Anterior cingulate cortex (tissue), 58 donors: ENCODE measurements around the gene UMPS.
"Not testable (repeated sequence)": the region's sequence is repeated elsewhere in the genome, so short reads cannot be mapped to it uniquely, and the experiment has no call there.

Experiments used
- DNase-seq, 58 donors: peaks; one replicate each; lab custom pipeline; 2025; lab: John Stamatoyannopoulos, UW

UMPS gene

DNA sequence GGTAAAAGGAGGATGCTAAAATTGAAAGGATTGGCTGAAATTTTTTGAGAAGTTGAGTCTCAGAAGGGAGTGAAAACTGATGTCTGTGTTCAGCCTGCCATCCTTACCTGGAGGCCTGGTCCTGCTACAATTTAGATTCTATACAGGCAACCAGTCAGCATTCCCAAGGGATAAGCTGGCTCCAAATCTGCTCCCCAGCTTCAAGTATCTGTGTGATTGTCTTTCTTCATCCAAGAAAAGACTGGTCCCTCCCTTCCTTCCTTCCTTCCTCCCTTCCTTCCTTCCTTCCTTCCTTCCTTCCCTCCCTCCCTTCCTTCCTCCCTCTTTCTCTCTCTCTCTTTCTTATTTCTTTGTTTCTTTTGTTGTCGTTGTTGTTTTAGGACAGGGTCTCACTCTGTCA lies 24.7 kb upstream of the UMPS start:
- DNase-seq: no peak

DNA sequence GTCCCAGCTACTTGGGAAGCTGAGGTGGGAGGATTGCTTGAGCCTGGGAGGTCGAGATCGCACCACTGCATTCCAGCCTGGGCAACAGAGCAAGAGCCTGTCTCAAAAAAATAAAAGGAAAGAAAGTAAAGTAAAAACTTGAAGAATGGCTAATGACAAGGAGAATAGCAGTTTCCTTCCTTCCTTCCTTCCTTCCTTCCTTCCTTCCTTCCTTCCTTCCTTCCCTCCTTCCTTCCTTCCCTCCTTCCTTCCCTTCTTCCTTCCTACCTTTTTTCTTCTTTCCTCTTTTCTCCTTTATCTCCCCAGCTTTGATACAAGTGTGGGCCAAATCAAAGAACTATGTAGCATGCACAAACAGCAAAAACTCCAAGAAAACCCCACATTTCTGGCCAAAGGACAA lies 23.0 kb upstream of the UMPS start:
- DNase-seq: not testable (repeated sequence)

DNA sequence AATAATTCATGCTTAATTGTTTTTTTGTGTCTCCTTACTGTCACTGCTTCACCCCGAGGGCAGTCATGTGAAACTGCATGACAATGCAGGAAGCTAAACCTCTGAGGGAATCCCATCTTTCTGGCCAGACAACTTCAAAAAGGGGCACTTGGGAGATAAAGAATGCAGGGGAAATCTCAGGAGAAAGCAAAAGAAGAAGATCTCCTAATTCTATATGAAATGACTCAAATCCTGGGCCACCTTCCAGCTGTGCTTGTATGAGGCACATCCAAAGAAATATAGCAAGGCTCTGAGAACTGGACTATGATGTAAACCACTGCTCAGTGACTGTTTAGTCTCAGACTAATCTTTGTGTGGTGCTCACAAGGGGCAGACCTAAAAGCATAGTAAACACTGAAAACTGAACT lies 22.6 kb upstream of the UMPS start:
- DNase-seq: no peak

DNA sequence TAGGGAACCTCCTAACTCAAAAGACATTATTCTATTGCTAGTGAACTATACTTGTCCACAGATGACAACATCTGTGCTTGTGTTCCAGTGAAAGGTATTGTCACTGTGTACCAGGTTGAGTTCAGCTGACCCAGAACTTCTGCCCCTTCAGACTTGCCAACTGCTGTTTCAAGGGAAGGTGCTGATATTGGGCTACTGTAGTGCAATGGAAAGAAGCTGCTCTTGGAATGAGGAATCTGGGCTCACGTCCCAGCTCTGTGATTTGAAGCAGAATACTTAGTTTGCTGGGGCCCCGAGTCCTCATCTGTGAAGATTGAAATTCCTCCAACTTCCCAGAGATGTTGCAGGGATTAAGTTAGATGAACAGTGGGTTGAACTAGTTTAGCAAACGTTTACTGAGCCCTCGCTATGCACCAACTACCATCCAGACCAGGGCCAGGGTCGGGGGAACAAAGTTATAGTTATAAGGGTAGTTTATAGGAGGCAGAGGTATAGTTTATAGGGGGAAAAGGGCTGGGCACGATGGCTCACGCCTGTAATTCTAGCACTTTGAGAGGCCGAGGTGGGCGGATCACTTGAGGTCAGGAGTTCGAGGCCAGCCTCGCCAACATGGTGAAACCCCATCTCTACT lies 15.9 kb upstream of the UMPS start:
- no peak for DNase-seq

- no peak for DNase-seq
These were observed 7.7 kb upstream of the UMPS start for GRCh38 chr3:124722589-124722988.

DNA sequence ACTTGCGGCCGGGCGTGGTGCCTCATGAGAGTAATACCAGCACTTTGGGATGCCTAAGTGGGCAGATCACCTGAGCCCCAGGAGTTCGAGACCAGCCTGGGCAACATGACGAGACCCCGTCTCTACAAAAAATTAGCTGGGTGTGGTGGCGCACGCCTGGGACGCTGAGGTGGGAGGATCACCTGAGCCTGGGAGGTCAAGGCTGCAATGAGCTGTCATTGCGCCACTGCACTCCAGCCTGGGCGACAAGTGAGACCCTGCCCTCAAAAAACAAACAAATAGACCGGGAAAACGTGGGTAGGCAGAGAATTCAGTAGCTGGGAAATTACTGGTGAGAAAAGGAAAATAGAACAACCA lies 667 bp downstream of the UMPS start:
- no peak for DNase-seq

- no peak for DNase-seq
These were observed 1.5 kb downstream of the UMPS start for GRCh38 chr3:124731760-124732159.

- no peak for DNase-seq
These were observed 10.8 kb downstream of the UMPS start for GRCh38 chr3:124741027-124741426.

- no peak for DNase-seq
These were observed 15.5 kb downstream of the UMPS start for GRCh38 chr3:124745756-124746155.

DNA sequence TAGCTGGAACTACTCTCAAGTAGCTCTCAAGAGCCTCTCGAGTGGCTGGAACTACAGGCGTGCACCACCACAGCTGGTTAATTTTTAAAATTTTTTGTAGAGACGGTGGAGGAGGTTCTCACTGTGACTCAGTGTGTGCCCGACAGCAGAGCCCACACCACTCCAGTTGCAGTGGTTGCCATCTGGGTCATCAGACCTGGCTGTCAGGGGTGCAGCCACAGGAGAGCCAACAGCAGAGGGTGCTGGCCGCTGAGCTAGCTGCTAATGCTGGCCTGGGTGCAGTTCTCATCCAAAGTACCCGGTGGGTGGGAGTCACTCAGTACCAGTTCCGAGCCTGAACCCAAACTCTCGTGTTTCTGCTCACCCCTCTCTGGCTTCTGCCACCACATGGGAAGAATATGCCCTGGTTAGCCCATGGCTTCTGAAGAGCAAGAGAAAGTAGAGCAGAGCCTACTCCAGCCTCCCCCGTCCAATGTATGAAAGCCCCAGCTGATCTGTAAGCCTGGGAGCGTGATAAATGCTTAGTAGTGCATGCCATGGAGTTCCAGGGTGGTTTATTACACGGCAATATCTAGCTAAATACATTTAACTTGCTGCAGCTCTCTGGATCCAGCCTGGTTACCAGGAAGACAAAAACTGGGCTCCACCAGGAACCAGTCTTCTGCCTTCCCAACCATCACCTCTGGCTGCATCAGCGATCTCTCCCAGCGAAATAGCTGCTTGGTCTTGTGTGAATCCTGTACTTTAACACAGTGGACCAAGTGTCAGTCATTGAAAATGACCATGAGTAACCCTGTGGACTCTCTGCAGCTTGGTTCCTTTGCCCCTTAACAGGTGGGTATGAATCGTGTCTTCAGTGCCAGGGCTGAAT lies 17.1 kb downstream of the UMPS start:
- DNase-seq: no peak

DNA sequence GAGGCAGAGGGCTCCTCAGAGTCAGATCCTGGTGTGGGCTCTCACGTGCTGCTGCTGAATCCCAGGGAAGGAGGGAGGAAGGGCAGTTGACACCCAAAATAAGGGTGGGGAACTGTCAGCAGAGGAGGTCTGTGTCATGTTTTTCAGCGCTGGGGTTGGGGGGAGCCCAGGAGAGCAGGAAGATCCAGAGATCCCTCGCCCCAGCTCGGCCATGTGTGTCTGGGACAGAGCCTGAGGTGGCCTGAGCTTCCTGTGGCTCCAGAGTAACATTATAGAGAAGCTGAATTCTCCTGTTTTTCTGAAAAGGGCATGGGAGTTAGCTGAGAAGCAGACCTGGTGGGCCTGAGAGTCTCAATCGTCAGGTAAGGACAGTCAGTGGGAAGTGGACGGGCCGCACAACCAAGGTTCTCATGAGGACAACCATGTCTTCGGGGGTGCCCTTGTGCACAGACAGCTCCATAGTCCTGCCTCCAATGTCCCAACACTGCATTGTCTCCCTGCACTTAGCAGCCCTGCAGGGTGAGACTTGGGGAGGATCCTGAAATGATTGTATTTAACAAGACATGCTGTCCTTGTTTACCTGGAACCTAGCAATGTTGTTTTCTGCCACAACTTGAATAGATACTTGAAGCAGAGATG lies 18.4 kb downstream of the UMPS start:
- DNase-seq: no peak

- DNase-seq: not testable (repeated sequence)
These were observed 19.6 kb downstream of the UMPS start for GRCh38 chr3:124749877-124750276.

DNA sequence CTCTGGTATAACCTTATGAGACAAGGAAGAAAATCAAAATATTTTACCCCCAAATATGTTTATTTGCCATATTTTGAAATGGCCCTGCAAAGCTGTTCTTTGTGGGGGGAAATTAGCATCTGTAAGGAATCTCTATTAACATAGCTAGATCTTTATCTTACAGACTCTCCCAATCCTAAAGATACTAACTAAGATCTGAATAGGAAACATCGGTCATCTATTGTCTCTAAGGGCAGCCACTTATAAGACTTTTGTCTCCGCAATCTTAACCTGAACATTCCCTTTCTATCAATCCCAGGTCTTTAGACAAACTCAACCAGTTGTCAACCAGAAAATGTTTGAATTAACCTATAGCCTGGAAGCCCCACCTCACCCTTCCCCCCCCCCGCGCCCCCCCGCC lies 21.2 kb downstream of the UMPS start:
- DNase-seq: no peak

GRCh38 chr3:124752051-124752450 lies 21.8 kb downstream of the UMPS start:
- DNase-seq: no peak

- not testable (repeated sequence) for DNase-seq
These were observed 27.7 kb downstream of the UMPS start for GRCh38 chr3:124757926-124758325.

DNA sequence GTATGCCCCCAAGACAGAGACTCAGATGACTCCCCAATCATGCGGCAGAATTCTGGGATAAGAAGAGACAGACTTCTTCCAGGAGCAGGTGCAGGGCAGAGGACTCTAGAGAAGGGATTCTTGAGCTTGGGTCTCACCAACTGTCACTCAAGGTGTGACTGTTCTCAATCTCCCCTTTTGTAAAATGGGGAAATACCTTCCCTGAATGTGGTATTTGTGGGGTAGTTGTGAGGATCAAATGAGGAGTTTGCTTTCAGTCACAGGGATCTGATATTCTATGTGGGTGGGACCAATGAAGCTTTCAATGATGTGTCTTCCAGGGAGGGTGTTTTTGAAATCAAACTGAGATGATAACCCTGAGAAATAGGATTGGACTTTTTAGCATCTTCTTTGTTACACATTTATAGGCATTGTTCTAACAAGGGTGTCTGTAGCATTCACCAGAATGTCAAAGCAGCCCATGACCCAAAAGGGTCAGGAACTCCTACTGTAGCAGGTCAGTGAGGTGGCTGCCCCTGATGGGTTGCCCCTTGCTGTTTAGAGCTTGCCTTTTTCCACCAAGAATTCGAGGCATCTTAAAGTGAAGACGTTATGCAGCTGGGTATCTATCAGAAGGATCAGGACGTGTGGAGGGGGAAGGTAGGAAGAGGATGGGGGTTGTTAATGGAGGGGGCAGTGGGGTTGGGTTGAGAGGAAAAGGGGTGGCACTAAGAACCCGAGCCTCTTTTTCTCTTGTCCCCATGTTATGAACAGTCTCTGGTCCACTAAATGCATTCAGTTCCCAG lies 28.8 kb downstream of the UMPS start:
- DNase-seq: no peak

DNA sequence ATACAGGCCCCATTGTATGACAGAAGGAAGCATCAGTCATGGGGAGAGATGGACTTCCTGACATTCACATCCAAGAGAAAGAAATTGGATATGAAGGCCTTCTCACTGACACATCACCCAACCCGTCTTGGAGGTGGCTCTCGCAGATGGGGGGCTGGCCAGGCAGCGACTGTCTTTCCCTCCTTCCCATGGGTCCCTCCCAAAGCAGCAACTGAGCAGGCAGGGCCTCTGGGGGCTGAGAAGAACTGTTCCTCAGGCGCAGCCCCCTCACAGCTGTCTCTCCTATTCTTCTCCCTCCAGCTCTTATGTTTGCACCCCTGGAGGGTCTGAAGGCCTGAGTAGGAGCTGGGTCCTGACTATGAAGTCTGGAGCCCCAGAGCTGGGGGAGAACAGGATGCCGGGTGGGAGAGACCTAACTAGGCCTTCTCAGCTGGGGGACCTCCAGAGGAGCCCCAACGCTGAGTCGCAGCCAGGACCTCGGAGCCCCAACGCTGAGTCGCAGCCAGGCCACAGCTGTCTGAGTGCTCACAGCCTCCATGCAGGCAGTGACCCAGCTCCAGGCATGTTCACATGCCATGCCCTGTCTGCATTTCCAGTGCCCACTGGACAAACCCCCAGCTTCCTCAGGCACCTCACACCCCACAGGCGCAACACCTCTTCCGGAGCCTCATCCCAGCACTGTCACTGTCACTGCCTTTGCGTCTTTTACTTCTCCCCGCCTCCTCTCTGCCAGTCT lies 29.6 kb downstream of the UMPS start:
- DNase-seq: no peak

DNA sequence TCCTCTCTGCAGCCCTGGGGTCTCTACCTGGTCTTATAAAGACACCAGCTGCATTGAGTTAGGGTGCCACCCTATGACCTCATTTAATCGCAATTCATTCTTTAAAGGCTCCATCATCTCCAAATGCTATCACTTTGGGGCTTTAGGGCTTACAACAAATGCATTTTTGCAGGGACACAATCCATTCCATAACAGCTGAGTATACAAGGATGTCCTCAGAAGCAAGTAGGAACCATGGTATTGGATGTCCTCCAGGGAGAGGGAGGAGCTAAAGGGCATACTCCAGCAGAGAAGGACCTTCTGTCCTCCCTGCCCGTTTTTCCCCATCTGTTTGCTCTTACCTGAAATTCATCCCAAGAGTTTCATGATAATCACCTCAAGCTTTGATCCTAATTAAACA lies 30.3 kb downstream of the UMPS start:
- no peak for DNase-seq

DNA sequence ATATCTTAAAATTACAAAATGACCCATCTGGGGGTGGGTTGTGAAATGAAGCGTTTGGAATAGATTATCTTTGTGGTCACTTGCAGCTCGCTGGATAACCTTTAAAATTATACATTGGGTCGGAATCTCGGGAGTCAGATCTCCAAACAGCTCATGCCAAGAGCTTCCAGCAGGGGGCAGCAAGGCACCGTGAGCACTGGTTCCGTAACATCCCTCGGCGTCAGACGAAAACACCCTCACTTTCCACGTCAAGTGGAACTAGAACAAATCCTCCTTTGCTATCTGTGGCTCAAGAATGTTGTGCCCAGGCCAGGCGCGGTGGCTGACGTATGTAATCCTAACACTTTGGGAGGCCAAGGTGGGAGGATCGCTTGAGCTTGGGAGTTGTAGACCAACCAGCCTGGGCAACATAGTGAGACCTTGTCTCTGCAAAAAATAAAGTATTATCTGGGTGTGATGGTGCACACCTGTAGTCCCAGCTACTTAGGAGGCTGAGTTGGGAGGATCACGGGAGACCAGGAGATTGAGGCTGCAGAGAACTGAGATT lies 31.1 kb downstream of the UMPS start:
- peak in 55 of 58 donors; percentile 18 to 92 (median 68) for DNase-seq
